Neural progenitor cell (in vitro differentiated cells): Measurements from ENCODE around the gene HIVEP2.

Experiments used
- CTCF ChIP-seq: fragments of 200-600 bp; sonication (generic); IDR thresholded peaks from 2 replicates; pipeline ENCODE4 v1.5.1; 2017; ENCODE audit warnings: antibody characterized with exemption, mild to moderate bottlenecking
- EZH2 ChIP-seq: fragments of 200-600 bp; sonication (generic); IDR thresholded peaks from 2 replicates; pipeline ENCODE4 v1.6.1; 2017; ENCODE audit warnings: antibody characterized with exemption, mild to moderate bottlenecking, moderate library complexity
- EZH2phosphoT487 ChIP-seq: fragments of 200-600 bp; sonication (generic); IDR thresholded peaks from 2 replicates; pipeline ENCODE4 v1.6.1; 2017; ENCODE audit warnings: antibody characterized with exemption

GRCh38 chr6:142829556-142829955 lies 115.4 kb downstream of the HIVEP2 start:
- TF ChIP-seq EZH2, result no peak
- no peak for TF ChIP-seq CTCF
- no peak for TF ChIP-seq EZH2phosphoT487
